Right lobe of liver (tissue), 6 donors: ENCODE measurements around the gene SDK1. TPM values are rescaled to one million over a fixed set of nuclear protein-coding genes. Genes with fewer than 3 reads are reported as not detected.

Source experiments
- ATAC-seq, 4 donors: fragments of 200-7000 bp; cut with Tn5 transposase; one replicate each; pipeline ENCODE4 v1.9.1; 2020; ENCODE audit warnings: mild to moderate bottlenecking in 4 of 4, moderate library complexity in 4 of 4
- DNase-seq, 3 donors: peaks; one replicate each; pipeline ENCODE4 v3.0.0-alpha.2; 2020
- H3K27ac ChIP-seq, 3 donors: fragments of 200-600 bp; one replicate each; pipeline ENCODE4 v1.8.0; 2022
- H3K27me3 ChIP-seq, 2 donors: fragments of 200-600 bp; one replicate each; pipeline ENCODE4 v1.8.0; 2022
- H3K36me3 ChIP-seq, 4 donors: fragments of 200-600 bp; sonication (generic) in 1 of 4; one replicate each; pipeline versions ENCODE4 v1.5.1 to v1.8.0; 2017 to 2022; ENCODE audit warnings: control low read depth in 1 of 4
- H3K4me1 ChIP-seq, 4 donors: fragments of 200-600 bp; sonication (generic) in 1 of 4; one replicate each; pipeline versions ENCODE4 v1.5.1 to v1.8.0; 2017 to 2022; ENCODE audit warnings: control low read depth in 1 of 4
- H3K4me3 ChIP-seq, 3 donors: fragments of 200-600 bp; one replicate each; pipeline ENCODE4 v1.8.0; 2022
- H3K9me3 ChIP-seq, 4 donors: fragments of 200-600 bp; sonication (generic) in 1 of 4; one replicate each; pipeline versions ENCODE4 v1.5.1 to v1.8.0; 2017 to 2022; ENCODE audit warnings: control low read depth in 1 of 4
- POLR2A ChIP-seq: fragments of 450-650 bp; IDR thresholded peaks from one replicate; pipeline ENCODE4 v1.6.1; 2017; ENCODE audit warnings: antibody characterized with exemption, mild to moderate bottlenecking
- WGBS: methylation state at CpG from one replicate; pipeline ENCODE4 v1.1.6; 2018; ENCODE audit warnings: low coverage, low lambda C conversion rate; ENCODE audit not compliant: insufficient coverage; ENCODE audit errors: missing lambda C conversion rate; 5-methylcytosine and 5-hydroxymethylcytosine counted together
- intact Hi-C, 2 donors: fragments of 100-400 bp; cut with DNase I; formaldehyde crosslinking; loops; one replicate each; pipeline versions ENCODE4 v1.11.2 to v1.14.1; 2022
- total RNA-seq, 6 experiments: library from RNA; depleted of rRNA in 2 of 6; stranded (reverse); fragments of >200 nt in 2 of 6; fragmentation: NEBNext Ultra II Directional in 3 of 6; extraction: Animal tissue kit (Norgen Biotek cat#: 25700) in 3 of 6; gene quantifications; one replicate each; pipeline versions ENCODE4 v1.1.0 to v1.2.4, GENCODE V29; 2016 to 2023
- TF ChIP-seq, protein P1 (sequence below), 4 donors: fragments of 200-600 bp in 3 of 4; fragments of 450-650 bp in 1 of 4; IDR thresholded peaks; one replicate each; pipeline versions ENCODE4 v1.5.1 to v1.8.0; 2016 to 2022; ENCODE audit warnings: antibody characterized with exemption in 4 of 4, mild to moderate bottlenecking in 2 of 4
- donor health status: DM: no; HTN: yes; CAD: no.
- donor health status: DM: no; HTN: no; CAD: no.
- donor health status: DM: no; HTN: no; CAD: no.
- donor health status: DM: no; HTN: yes; CAD: no.
- donor health status: DM: no; HTN: yes; CAD: no.

SDK1 gene
- total RNA-seq, 6 experiments from 2014 or later, result 0.07 to 1.4 (median 0.65) TPM

DNA sequence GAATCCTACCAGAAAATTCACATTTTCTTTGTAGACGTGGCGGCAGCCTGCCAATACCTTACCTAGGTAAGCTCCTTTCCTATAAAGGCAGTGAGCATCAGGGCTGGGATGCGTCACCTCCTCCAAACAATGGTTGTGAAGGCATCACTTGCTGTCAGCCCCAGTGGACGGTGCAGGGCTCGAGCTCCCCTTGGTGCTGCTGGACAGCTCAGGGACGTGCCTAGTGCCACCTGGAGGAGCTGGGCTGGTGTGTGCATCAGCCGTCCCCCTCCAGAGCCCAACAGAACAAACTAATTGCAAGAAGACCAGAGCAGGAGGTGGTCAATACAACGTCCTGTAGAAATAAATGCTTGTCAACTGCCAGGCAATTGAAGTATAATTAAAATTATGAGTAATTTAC is 863.5 kb downstream of the SDK1 start:
- ATAC-seq, result peak in 3 of 4 donors; percentile 33 to 66 (median 45)

DNA sequence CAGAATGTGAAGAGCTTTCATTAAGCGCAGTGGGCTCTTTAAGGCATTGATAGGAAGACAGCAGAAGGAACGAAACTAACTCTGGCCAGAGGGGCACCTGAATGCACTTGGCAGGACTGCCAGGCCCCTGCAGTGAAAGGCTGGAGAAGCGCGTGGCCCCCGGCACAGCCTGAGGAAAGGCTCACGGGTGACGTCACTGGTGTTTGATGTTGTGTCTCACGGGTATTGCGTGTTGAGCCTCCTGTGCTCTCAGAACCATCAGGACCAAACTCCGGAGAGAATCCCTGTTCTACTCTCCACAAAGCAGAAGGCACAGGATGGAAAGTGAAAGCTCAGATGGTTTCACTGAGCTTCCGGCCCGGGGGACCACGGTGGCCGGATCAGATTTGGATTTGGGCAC is 865.3 kb downstream of the SDK1 start:
- DNase-seq, result no peak
- Histone ChIP-seq H3K9me3 (no peaks in the 10 kb centered on the region), H3K4me3 (no peak overlapping the region), H3K27me3 (no peaks in the 10 kb centered on the region), H3K27ac (no peak overlapping the region), H3K4me1 (no peaks in the 10 kb centered on the region), H3K36me3 (no peaks in the 10 kb centered on the region)
- WGBS, result 75% methylated on average over 5 of the region's 14 CpGs
- ATAC-seq, result no peak
- intact Hi-C loops, result no loop called here
- TF ChIP-seq, protein P1, sequence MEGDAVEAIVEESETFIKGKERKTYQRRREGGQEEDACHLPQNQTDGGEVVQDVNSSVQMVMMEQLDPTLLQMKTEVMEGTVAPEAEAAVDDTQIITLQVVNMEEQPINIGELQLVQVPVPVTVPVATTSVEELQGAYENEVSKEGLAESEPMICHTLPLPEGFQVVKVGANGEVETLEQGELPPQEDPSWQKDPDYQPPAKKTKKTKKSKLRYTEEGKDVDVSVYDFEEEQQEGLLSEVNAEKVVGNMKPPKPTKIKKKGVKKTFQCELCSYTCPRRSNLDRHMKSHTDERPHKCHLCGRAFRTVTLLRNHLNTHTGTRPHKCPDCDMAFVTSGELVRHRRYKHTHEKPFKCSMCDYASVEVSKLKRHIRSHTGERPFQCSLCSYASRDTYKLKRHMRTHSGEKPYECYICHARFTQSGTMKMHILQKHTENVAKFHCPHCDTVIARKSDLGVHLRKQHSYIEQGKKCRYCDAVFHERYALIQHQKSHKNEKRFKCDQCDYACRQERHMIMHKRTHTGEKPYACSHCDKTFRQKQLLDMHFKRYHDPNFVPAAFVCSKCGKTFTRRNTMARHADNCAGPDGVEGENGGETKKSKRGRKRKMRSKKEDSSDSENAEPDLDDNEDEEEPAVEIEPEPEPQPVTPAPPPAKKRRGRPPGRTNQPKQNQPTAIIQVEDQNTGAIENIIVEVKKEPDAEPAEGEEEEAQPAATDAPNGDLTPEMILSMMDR (IDR thresholded peaks at IDR 0.05), result no peak
- no peak for TF ChIP-seq POLR2A

More for the DNA sequence above, 863.5 kb downstream of the SDK1 start:
- Histone ChIP-seq H3K4me1 (no peaks in the 10 kb centered on the region), H3K27me3 (no peaks in the 10 kb centered on the region), H3K4me3 (no peak overlapping the region), H3K27ac (no peak overlapping the region), H3K9me3 (no peaks in the 10 kb centered on the region), H3K36me3 (no peaks in the 10 kb centered on the region)
- DNase-seq, result no peak
- no peak for TF ChIP-seq POLR2A
- TF ChIP-seq, protein P1 (IDR thresholded peaks at IDR 0.05), result peak in 2 of 4 donors; percentile 14 to 20
- intact Hi-C loops, result no loop called here
- 39% methylated on average over 8 of the region's 8 CpGs for WGBS

DNA sequence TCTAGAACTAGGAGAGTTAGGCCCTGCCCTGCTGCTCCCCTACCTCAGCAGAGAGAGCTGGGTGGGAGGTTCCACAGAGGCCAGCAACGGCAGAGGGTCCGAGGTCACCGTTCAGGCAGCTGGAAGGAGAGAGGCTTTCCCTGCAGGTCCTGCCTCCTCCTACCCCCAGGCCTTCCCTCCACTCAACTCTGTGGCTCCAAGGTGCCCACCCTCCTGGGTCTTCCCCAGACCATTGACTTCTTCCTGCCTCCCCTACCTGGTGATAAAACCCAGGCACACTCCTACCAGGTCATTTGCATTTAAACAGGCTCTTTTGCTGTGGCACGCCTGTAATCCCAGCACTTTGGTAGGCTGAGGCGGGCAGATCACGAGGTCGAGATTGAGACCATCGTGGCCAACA is 865.8 kb downstream of the SDK1 start:
- H3K4me1 ChIP-seq, result no peaks in the 10 kb centered on the region
- intact Hi-C loops, result no loop called here
- DNase-seq, result no peak
- H3K27ac ChIP-seq, result no peak overlapping the region
- H3K27me3 ChIP-seq, result no peaks in the 10 kb centered on the region
- H3K9me3 ChIP-seq, result no peaks in the 10 kb centered on the region
- H3K4me3 ChIP-seq, result no peak overlapping the region
- TF ChIP-seq, protein P1 (IDR thresholded peaks at IDR 0.05), result no peak
- no peak for TF ChIP-seq POLR2A
- H3K36me3 ChIP-seq, result no peaks in the 10 kb centered on the region
- ATAC-seq, result no peak
- 92% methylated on average over 5 of the region's 8 CpGs for WGBS

DNA sequence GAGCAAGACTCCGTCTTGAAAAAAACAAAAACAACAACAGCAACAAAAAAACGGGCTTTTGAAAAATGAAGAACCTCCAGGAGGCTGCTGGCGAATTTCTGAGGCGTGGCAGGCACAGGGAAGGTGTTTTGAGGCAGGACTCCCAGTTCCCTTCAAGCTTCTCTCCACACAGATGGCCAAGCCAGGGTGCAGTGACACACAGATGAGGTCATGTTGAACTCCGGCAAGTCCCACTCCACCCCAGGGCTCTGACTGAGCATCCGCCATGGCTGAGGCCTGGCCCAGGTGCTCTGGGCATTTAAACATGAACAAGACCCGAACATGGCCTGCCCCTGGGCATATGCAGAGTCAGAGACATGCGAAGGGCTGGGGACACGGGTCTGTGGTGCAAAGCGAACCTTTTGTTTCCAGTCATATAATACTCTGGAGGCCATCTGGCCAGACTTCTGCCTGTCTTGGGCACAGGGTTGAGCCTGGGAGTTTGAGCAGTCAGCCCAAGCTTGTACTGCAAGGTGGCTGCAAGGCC is 866.4 kb downstream of the SDK1 start:
- Histone ChIP-seq H3K36me3 (no peaks in the 10 kb centered on the region), H3K9me3 (no peaks in the 10 kb centered on the region), H3K4me3 (no peak overlapping the region), H3K27me3 (no peaks in the 10 kb centered on the region), H3K27ac (no peak overlapping the region), H3K4me1 (no peaks in the 10 kb centered on the region)
- no peak for ATAC-seq
- WGBS, result 54% methylated on average over 3 of the region's 10 CpGs
- DNase-seq, result no peak
- TF ChIP-seq POLR2A, result no peak
- TF ChIP-seq, protein P1 (IDR thresholded peaks at IDR 0.05), result no peak
- intact Hi-C loops, result no loop called here

DNA sequence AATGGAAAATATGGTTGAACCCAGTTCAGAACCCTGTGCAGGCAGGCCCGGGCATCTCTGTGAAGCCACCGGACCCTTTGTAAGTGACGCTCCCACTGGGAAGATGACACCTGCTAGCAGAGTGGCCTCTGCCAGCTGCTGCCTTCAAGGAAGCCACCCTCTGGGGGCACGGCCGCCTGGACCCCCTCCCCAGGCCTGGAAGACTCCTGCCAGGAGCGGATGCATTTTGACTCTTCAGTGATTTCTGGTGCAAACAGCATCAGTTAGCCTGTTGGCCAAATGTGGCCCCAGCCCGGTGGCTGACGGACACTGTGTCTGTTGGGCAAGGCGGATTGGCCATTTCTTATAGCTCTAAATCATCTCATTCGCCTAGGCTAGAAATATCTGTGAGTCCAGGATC is 867.0 kb downstream of the SDK1 start:
- no peaks in the 10 kb centered on the region for H3K4me1 ChIP-seq
- no peak for TF ChIP-seq POLR2A
- TF ChIP-seq, protein P1 (IDR thresholded peaks at IDR 0.05), result no peak
- ATAC-seq, result no peak
- no peaks in the 10 kb centered on the region for H3K9me3 ChIP-seq
- no peak overlapping the region for H3K4me3 ChIP-seq
- DNase-seq, result no peak
- H3K36me3 ChIP-seq, result no peaks in the 10 kb centered on the region
- intact Hi-C loops, result no loop called here
- H3K27ac ChIP-seq, result no peak overlapping the region
- no peaks in the 10 kb centered on the region for H3K27me3 ChIP-seq
- no CpG with 5 or more reads among the region's 10 CpGs for WGBS
